MM.1S (cell line): ENCODE measurements around the gene MYRF.

Source experiments
- CTCF ChIP-seq: fragments of 300-600 bp; sonication (generic); IDR thresholded peaks from 2 replicates; pipeline ENCODE4 v1.5.1; 2016; ENCODE audit warnings: antibody characterized with exemption, low read length, mixed read lengths
- EZH2 ChIP-seq: fragments of 300-600 bp; sonication (generic); optimal IDR thresholded peaks from 2 replicates; pipeline ENCODE3; 2017; ENCODE audit warnings: low read depth, mild to moderate bottlenecking, antibody characterized with exemption, low read length, mixed read lengths
- EZH2phosphoT487 ChIP-seq: fragments of 300-600 bp; sonication (generic); IDR thresholded peaks from 2 replicates; pipeline ENCODE4 v1.6.1; 2018; ENCODE audit warnings: antibody characterized with exemption, low read length

- TF ChIP-seq CTCF, result no peak
- no peak for TF ChIP-seq EZH2
- no peak for TF ChIP-seq EZH2phosphoT487
Measured at GRCh38 chr11:61714316-61714715, 38.1 kb upstream of the MYRF start.
